Measurements from ENCODE around the gene CDH4.

CDH4 gene

GRCh38 chr20:61304750-61305149 is 52.7 kb downstream of the CDH4 start:
- DNase-seq, result no peak

GRCh38 chr20:61306937-61307475 is 54.9 kb downstream of the CDH4 start:
- no peak for DNase-seq

- no peak for DNase-seq
Measured at GRCh38 chr20:61307686-61308476, 55.8 kb downstream of the CDH4 start.

- no peak for DNase-seq
Measured at GRCh38 chr20:61308477-61308774, 56.4 kb downstream of the CDH4 start.

GRCh38 chr20:61310954-61311353 is 58.9 kb downstream of the CDH4 start:
- no peak for DNase-seq

- no peak for DNase-seq
Measured at GRCh38 chr20:61311656-61312387, 59.8 kb downstream of the CDH4 start.

- no peak for DNase-seq
Measured at GRCh38 chr20:61312925-61313324, 60.9 kb downstream of the CDH4 start.

GRCh38 chr20:61313396-61313795 is 61.3 kb downstream of the CDH4 start:
- no peak for DNase-seq

GRCh38 chr20:61314326-61315010 is 62.4 kb downstream of the CDH4 start:
- DNase-seq, result no peak

GRCh38 chr20:61315319-61315718 is 63.3 kb downstream of the CDH4 start:
- no peak for DNase-seq

GRCh38 chr20:61316346-61316745 is 64.3 kb downstream of the CDH4 start:
- no peak for DNase-seq

GRCh38 chr20:61317966-61318530 is 66.0 kb downstream of the CDH4 start:
- no peak for DNase-seq

GRCh38 chr20:61320691-61321425 is 68.8 kb downstream of the CDH4 start:
- DNase-seq, result no peak

- no peak for DNase-seq
Measured at GRCh38 chr20:61321481-61321880, 69.4 kb downstream of the CDH4 start.

- no peak for DNase-seq
Measured at GRCh38 chr20:61322151-61322865, 70.2 kb downstream of the CDH4 start.

- no peak for DNase-seq
Measured at GRCh38 chr20:61324906-61325305, 72.8 kb downstream of the CDH4 start.

- DNase-seq, result no peak
Measured at GRCh38 chr20:61325718-61326117, 73.7 kb downstream of the CDH4 start.

GRCh38 chr20:61328911-61329558 is 77.0 kb downstream of the CDH4 start:
- no peak for DNase-seq

- DNase-seq, result no peak
Measured at GRCh38 chr20:61330441-61330840, 78.4 kb downstream of the CDH4 start.

- no peak for DNase-seq
Measured at GRCh38 chr20:61331543-61331942, 79.5 kb downstream of the CDH4 start.
